Neural cell (in vitro differentiated cells): Measurements from ENCODE around the gene SLC37A2. TPM values are rescaled to one million over a fixed set of nuclear protein-coding genes. Genes with fewer than 3 reads are reported as not detected.

Experiments used
- H2AFZ ChIP-seq: fragments of 200-600, 300-800 bp; sonication (generic), shearing (Covaris generic); 2 replicates; pipeline ENCODE4 v1.6.0; 2014; ENCODE audit warnings: low read depth, mild to moderate bottlenecking, antibody characterized with exemption, low read length, moderate library complexity
- H3F3A ChIP-seq: fragments of 200-600 bp; shearing (Covaris generic); 2 replicates; pipeline ENCODE4 v1.6.1; 2016; ENCODE audit warnings: mild to moderate bottlenecking, moderate library complexity, mixed read lengths, antibody characterized with exemption, low read length; ENCODE audit not compliant: insufficient read depth, poor library complexity, severe bottlenecking
- H3K27ac ChIP-seq: fragments of 200-600, 300-800 bp; sonication (generic), shearing (Covaris generic); 2 replicates; pipeline ENCODE4 v1.5.1; 2014; ENCODE audit warnings: mild to moderate bottlenecking, low read length, moderate library complexity
- H3K27me3 ChIP-seq: fragments of 300-800, 200-600 bp; sonication (generic), shearing (Covaris generic); 2 replicates; pipeline ENCODE4 v1.6.0; 2014; ENCODE audit warnings: mild to moderate bottlenecking, low read depth, low read length, moderate library complexity; ENCODE audit not compliant: insufficient read depth
- H3K36me3 ChIP-seq: fragments of 300-800, 200-600 bp; sonication (generic), shearing (Covaris generic); 2 replicates; pipeline ENCODE4 v1.5.1; 2014; ENCODE audit warnings: mild to moderate bottlenecking, antibody characterized with exemption, low read length, moderate library complexity; ENCODE audit not compliant: insufficient read depth
- H3K4me2 ChIP-seq: fragments of 300-800, 200-600 bp; sonication (generic), shearing (Covaris generic); 2 replicates; pipeline ENCODE4 v1.6.0; 2014; ENCODE audit warnings: mild to moderate bottlenecking, low read length
- H3K4me3 ChIP-seq: fragments of 300-800, 200-600 bp; sonication (generic), shearing (Covaris generic); 2 replicates; pipeline ENCODE4 v1.5.1; 2014; ENCODE audit warnings: mild to moderate bottlenecking, low read length, moderate library complexity
- H3K79me2 ChIP-seq: fragments of 200-600 bp; shearing (Covaris generic); replicated peaks from 2 replicates; pipeline ENCODE4 v1.6.0; 2014; ENCODE audit warnings: mild to moderate bottlenecking, low read length, moderate library complexity; ENCODE audit not compliant: insufficient read depth
- H3K9ac ChIP-seq: fragments of 300-800, 200-600 bp; sonication (generic), shearing (Covaris generic); 2 replicates; pipeline ENCODE4 v1.6.1; 2016; ENCODE audit warnings: mild to moderate bottlenecking, low read length, mixed read lengths
- H3K9me2 ChIP-seq: fragments of 200-600 bp; shearing (Covaris generic); 2 replicates; pipeline ENCODE4 v1.6.1; 2016; ENCODE audit warnings: mild to moderate bottlenecking, low read length, mixed read lengths; ENCODE audit not compliant: insufficient read depth
- H3K9me3 ChIP-seq: fragments of 200-600, 300-800 bp; sonication (generic), shearing (Covaris generic); 2 replicates; pipeline ENCODE4 v1.6.1; 2016; ENCODE audit warnings: mild to moderate bottlenecking, mixed run types, low read length, moderate library complexity, mixed read lengths
- H4K20me1 ChIP-seq: fragments of 200-600 bp; shearing (Covaris generic); 2 replicates; pipeline ENCODE4 v1.6.1; 2016; ENCODE audit warnings: mild to moderate bottlenecking, mixed run types; ENCODE audit not compliant: insufficient read depth
- EP300 ChIP-seq: fragments of 450-650 bp; conservative IDR thresholded peaks from 2 replicates; pipeline ENCODE4 v1.6.1; 2014; ENCODE audit warnings: antibody characterized with exemption, mild to moderate bottlenecking, moderate library complexity; ENCODE audit not compliant: poor library complexity, severe bottlenecking
- EZH2 ChIP-seq: fragments of 200-600, 300-800 bp; shearing (Covaris generic), sonication (generic); IDR thresholded peaks from 2 replicates; pipeline ENCODE4 v1.6.1; 2014; ENCODE audit warnings: antibody characterized with exemption, low read length, borderline replicate concordance, mild to moderate bottlenecking; ENCODE audit not compliant: insufficient read depth, poor library complexity, severe bottlenecking
- MXI1 ChIP-seq: fragments of 450-650 bp; conservative IDR thresholded peaks from 2 replicates; pipeline ENCODE4 v1.6.1; 2014; ENCODE audit warnings: antibody characterized with exemption, mild to moderate bottlenecking; ENCODE audit not compliant: poor library complexity, severe bottlenecking
- POLR2AphosphoS5 ChIP-seq: IDR thresholded peaks from 2 replicates; pipeline ENCODE4 v1.6.1; 2012
- RAD21 ChIP-seq: fragments of 450-650 bp; conservative IDR thresholded peaks from 2 replicates; pipeline ENCODE4 v1.6.1; 2014; ENCODE audit warnings: antibody characterized with exemption, mild to moderate bottlenecking, moderate library complexity
- SMC3 ChIP-seq: fragments of 450-650 bp; conservative IDR thresholded peaks from 2 replicates; pipeline ENCODE4 v1.6.1; 2014; ENCODE audit warnings: antibody characterized with exemption, mild to moderate bottlenecking, moderate library complexity; ENCODE audit not compliant: poor library complexity
- TAF1 ChIP-seq: IDR thresholded peaks from 2 replicates; pipeline ENCODE4 v1.6.1; 2012; ENCODE audit warnings: low read depth
- polyA plus RNA-seq: library from polyadenylated mRNA; depleted of rRNA; stranded (reverse); fragments of >200 nt; gene quantifications from 2 replicates; pipeline ENCODE4 v1.2.3, GENCODE V29; 2014
- TF ChIP-seq, protein P1 (sequence below): IDR thresholded peaks from 2 replicates; pipeline ENCODE4 v1.6.1; 2012; ENCODE audit warnings: borderline replicate concordance
- TF ChIP-seq, protein P2 (sequence below): fragments of 450-650 bp; IDR thresholded peaks from 2 replicates; pipeline ENCODE4 v1.5.1; 2014; ENCODE audit warnings: antibody characterized with exemption, mild to moderate bottlenecking, moderate library complexity; ENCODE audit not compliant: poor library complexity, severe bottlenecking

Gene SLC37A2
- polyA plus RNA-seq, 1 donor from 2014 or later, result 0.12 TPM

DNA sequence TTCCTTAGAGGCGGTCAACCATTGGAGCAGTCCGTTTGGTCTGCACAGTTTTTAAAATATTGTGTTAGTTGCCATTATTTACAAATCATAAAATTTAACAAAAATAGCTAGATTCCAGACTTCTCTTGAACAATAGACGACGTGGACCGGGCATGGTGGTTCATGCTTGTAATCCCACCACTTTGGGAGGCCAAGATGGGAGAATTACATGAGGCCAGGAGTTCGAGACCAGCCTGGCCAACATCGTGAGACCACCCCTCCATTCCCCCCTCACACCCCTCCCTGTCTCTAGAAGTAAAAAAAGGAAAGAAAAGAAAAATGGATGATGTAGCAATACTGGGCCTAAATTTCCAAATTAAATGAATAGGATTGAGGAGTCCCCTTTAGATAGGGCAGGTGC, 965 bp downstream of the SLC37A2 start:
- Histone ChIP-seq H3K9me3 (no peaks in the 10 kb centered on the region), H2AFZ (no peak overlapping the region), H3K27ac (no peak overlapping the region), H3K79me2 (no peaks in the 10 kb centered on the region), H3F3A (no peaks in the 10 kb centered on the region), H3K4me2 (no peak overlapping the region), H3K4me3 (peak overlapping the region; percentile 66), H3K36me3 (no peaks in the 10 kb centered on the region), H4K20me1 (no peaks in the 10 kb centered on the region), H3K27me3 (peaks cover 55% of the 10 kb centered on the region), H3K9me2 (no peaks in the 10 kb centered on the region), H3K9ac (no peak overlapping the region)
- TF ChIP-seq, protein P1, sequence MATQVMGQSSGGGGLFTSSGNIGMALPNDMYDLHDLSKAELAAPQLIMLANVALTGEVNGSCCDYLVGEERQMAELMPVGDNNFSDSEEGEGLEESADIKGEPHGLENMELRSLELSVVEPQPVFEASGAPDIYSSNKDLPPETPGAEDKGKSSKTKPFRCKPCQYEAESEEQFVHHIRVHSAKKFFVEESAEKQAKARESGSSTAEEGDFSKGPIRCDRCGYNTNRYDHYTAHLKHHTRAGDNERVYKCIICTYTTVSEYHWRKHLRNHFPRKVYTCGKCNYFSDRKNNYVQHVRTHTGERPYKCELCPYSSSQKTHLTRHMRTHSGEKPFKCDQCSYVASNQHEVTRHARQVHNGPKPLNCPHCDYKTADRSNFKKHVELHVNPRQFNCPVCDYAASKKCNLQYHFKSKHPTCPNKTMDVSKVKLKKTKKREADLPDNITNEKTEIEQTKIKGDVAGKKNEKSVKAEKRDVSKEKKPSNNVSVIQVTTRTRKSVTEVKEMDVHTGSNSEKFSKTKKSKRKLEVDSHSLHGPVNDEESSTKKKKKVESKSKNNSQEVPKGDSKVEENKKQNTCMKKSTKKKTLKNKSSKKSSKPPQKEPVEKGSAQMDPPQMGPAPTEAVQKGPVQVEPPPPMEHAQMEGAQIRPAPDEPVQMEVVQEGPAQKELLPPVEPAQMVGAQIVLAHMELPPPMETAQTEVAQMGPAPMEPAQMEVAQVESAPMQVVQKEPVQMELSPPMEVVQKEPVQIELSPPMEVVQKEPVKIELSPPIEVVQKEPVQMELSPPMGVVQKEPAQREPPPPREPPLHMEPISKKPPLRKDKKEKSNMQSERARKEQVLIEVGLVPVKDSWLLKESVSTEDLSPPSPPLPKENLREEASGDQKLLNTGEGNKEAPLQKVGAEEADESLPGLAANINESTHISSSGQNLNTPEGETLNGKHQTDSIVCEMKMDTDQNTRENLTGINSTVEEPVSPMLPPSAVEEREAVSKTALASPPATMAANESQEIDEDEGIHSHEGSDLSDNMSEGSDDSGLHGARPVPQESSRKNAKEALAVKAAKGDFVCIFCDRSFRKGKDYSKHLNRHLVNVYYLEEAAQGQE, result no peak
- TF ChIP-seq POLR2AphosphoS5 (no peak), EZH2 (no peak), EP300 (no peak), RAD21 (no peak), TAF1 (no peak), MXI1 (no peak), SMC3 (no peak)
- TF ChIP-seq, protein P2, sequence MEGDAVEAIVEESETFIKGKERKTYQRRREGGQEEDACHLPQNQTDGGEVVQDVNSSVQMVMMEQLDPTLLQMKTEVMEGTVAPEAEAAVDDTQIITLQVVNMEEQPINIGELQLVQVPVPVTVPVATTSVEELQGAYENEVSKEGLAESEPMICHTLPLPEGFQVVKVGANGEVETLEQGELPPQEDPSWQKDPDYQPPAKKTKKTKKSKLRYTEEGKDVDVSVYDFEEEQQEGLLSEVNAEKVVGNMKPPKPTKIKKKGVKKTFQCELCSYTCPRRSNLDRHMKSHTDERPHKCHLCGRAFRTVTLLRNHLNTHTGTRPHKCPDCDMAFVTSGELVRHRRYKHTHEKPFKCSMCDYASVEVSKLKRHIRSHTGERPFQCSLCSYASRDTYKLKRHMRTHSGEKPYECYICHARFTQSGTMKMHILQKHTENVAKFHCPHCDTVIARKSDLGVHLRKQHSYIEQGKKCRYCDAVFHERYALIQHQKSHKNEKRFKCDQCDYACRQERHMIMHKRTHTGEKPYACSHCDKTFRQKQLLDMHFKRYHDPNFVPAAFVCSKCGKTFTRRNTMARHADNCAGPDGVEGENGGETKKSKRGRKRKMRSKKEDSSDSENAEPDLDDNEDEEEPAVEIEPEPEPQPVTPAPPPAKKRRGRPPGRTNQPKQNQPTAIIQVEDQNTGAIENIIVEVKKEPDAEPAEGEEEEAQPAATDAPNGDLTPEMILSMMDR, result no peak

DNA sequence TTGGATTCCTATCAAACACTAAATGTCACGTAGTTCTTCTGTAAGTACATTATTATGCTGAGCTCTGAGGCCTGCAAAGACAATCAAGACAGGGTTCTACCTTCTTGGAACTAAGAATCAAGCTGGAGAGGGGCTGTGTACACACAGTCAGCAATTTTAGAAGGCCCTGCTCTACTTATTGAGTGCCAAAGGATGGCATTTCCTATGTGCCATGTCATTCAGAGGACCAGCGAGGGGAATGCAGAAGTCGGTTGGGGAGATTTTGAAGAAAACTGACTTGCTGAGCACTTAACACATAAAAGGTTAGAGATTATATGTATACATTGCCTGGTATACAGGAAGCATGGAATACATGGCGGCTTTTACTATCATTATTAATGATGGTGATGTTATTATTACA, 5.3 kb downstream of the SLC37A2 start:
- no peaks in the 10 kb centered on the region for H4K20me1 ChIP-seq
- no peak overlapping the region for H2AFZ ChIP-seq
- peaks cover 29% of the 10 kb centered on the region for H3K27me3 ChIP-seq
- no peak for TF ChIP-seq TAF1
- TF ChIP-seq MXI1, result no peak
- no peak for TF ChIP-seq POLR2AphosphoS5
- TF ChIP-seq, protein P1, result no peak
- TF ChIP-seq, protein P2, result no peak
- TF ChIP-seq RAD21, result no peak
- TF ChIP-seq EZH2, result no peak
- TF ChIP-seq EP300, result no peak
- TF ChIP-seq SMC3, result no peak
- H3K9me2 ChIP-seq, result no peaks in the 10 kb centered on the region
- no peaks in the 10 kb centered on the region for H3K9me3 ChIP-seq
- H3F3A ChIP-seq, result no peaks in the 10 kb centered on the region
- no peak overlapping the region for H3K27ac ChIP-seq
- H3K4me2 ChIP-seq, result no peak overlapping the region
- H3K9ac ChIP-seq, result no peak overlapping the region
- no peaks in the 10 kb centered on the region for H3K36me3 ChIP-seq
- H3K79me2 ChIP-seq, result no peaks in the 10 kb centered on the region
- H3K4me3 ChIP-seq, result no peak overlapping the region
